Measurements from ENCODE around the gene LIX1L.

DNA sequence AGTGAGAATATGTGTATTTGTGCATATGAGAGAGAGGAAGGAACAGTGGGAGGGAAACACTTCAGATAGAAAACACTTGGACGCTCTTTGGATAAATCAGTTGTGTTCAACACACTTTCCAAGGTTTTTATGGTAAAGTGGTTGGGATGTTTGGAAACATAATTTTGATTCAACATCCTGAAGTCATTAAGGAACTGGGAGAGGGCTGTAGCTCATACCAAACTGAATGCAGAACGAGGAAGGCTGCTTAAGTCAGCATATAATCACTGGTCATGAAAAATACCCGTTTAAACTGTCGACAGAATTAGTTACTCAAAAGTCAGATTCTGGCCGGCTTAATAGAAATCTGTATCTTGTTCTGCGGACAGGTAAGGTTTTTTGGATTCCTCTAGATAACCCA lies 14.9 kb downstream of the LIX1L start:
- TF ChIP-seq, protein P1, sequence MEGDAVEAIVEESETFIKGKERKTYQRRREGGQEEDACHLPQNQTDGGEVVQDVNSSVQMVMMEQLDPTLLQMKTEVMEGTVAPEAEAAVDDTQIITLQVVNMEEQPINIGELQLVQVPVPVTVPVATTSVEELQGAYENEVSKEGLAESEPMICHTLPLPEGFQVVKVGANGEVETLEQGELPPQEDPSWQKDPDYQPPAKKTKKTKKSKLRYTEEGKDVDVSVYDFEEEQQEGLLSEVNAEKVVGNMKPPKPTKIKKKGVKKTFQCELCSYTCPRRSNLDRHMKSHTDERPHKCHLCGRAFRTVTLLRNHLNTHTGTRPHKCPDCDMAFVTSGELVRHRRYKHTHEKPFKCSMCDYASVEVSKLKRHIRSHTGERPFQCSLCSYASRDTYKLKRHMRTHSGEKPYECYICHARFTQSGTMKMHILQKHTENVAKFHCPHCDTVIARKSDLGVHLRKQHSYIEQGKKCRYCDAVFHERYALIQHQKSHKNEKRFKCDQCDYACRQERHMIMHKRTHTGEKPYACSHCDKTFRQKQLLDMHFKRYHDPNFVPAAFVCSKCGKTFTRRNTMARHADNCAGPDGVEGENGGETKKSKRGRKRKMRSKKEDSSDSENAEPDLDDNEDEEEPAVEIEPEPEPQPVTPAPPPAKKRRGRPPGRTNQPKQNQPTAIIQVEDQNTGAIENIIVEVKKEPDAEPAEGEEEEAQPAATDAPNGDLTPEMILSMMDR (IDR thresholded peaks at IDR 0.05) = no peak
- TF ChIP-seq POLR2A (IDR thresholded peaks at IDR 0.05) = no peak
- TF ChIP-seq POLR2AphosphoS5 (IDR thresholded peaks at IDR 0.05) = no peak
- no peak for TF ChIP-seq EP300 (IDR thresholded peaks at IDR 0.05)
